Esophagus muscularis mucosa (tissue), 4 donors: ENCODE data around the gene FMO2. TPM values are rescaled to one million over a fixed set of nuclear protein-coding genes. Genes with fewer than 3 reads are reported as not detected.

ENCODE experiments used
- DNase-seq: peaks from one replicate; pipeline ENCODE4 v3.0.0-alpha.2; 2017; ENCODE audit errors: extremely low spot score
- H3K27ac ChIP-seq, 4 donors: fragments of 200-600 bp; sonication (generic); replicated peaks in 1 of 4; 1 replicate in 3 of 4; 2 replicates in 1 of 4; pipeline ENCODE4 v1.5.1; 2016 to 2019; ENCODE audit warnings: mild to moderate bottlenecking in 1 of 4
- H3K27me3 ChIP-seq, 4 donors: fragments of 200-600 bp; sonication (generic); one replicate each; pipeline versions ENCODE4 v1.5.1 to v1.6.0; 2016 to 2019
- H3K36me3 ChIP-seq, 4 donors: fragments of 200-600 bp; sonication (generic); one replicate each; pipeline ENCODE4 v1.5.1; 2016 to 2019
- H3K4me1 ChIP-seq, 4 donors: fragments of 200-600 bp; sonication (generic); one replicate each; pipeline ENCODE4 v1.5.1; 2016 to 2019
- H3K4me3 ChIP-seq, 4 donors: fragments of 200-600 bp; sonication (generic); 1 replicate in 2 of 4; 2 replicates in 2 of 4; pipeline ENCODE4 v1.5.1; 2016 to 2019; ENCODE audit warnings: mild to moderate bottlenecking in 4 of 4, moderate library complexity in 1 of 4
- H3K9me3 ChIP-seq, 4 donors: fragments of 200-600 bp; sonication (generic); 1 replicate in 3 of 4; 2 replicates in 1 of 4; pipeline ENCODE4 v1.5.1; 2016 to 2019
- EP300 ChIP-seq: sonication (generic); formaldehyde crosslinking; IDR thresholded peaks from one replicate; pipeline ENCODE4 v1.6.1; 2017; ENCODE audit warnings: antibody characterized with exemption
- POLR2A ChIP-seq: fragments of 450-650 bp; IDR thresholded peaks from one replicate; pipeline ENCODE4 v1.6.1; 2017; ENCODE audit warnings: antibody characterized with exemption, moderate library complexity, mild to moderate bottlenecking, low read depth
- POLR2AphosphoS5 ChIP-seq, 2 donors: sonication (generic); formaldehyde crosslinking; IDR thresholded peaks; one replicate each; pipeline ENCODE4 v1.6.1; 2017; ENCODE audit warnings: antibody characterized with exemption in 2 of 2
- WGBS: methylation state at CpG from one replicate; pipeline ENCODE4 v1.1.5; 2018; 5-methylcytosine and 5-hydroxymethylcytosine counted together
- intact Hi-C: fragments of 100-400 bp; cut with DNase I; formaldehyde crosslinking; loops from one replicate; pipeline ENCODE4 v1.15.1; 2023
- total RNA-seq, 4 donors: library from RNA; depleted of rRNA; stranded (reverse); fragments of >200 nt; gene quantifications; one replicate each; pipeline versions ENCODE4 v1.1.0 to v1.2.1, GENCODE V29; 2016
- TF ChIP-seq, protein P1 (sequence below), 3 experiments: fragments of 200-600 bp in 2 of 3; fragments of 450-650 bp in 1 of 3; sonication (generic) in 2 of 3; IDR thresholded peaks; one replicate each; pipeline ENCODE4 v1.5.1; 2017 to 2019; ENCODE audit warnings: antibody characterized with exemption in 3 of 3, mild to moderate bottlenecking in 2 of 3, moderate library complexity in 1 of 3

The FMO2 gene
- total RNA-seq, 4 donors from 2014 or later = 41.1 to 69.4 (median 56.2) TPM

DNA sequence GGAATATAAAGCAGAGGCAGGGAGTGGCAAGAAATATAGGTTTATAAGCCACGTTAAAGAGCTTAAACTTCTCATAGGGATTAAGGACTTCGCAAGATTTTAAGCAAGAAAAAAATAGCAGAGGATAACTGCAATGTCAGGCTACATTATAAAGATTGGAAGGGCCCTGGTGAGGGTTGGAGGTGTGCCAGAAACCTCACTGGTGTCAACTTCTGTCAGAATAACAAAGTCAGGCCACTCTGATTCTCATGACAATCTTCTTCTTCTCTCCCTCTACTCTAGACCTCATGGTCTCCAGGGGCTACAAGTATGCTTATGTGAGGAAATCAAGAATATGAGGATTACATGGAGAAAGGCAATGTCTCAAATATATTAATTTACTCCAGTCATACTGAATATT, 32.6 kb upstream of the FMO2 start:
- H3K27ac ChIP-seq = no peak overlapping the region
- TF ChIP-seq POLR2AphosphoS5 (IDR thresholded peaks at IDR 0.05) (no peak), POLR2A (no peak), EP300 (no peak)
- TF ChIP-seq, protein P1, sequence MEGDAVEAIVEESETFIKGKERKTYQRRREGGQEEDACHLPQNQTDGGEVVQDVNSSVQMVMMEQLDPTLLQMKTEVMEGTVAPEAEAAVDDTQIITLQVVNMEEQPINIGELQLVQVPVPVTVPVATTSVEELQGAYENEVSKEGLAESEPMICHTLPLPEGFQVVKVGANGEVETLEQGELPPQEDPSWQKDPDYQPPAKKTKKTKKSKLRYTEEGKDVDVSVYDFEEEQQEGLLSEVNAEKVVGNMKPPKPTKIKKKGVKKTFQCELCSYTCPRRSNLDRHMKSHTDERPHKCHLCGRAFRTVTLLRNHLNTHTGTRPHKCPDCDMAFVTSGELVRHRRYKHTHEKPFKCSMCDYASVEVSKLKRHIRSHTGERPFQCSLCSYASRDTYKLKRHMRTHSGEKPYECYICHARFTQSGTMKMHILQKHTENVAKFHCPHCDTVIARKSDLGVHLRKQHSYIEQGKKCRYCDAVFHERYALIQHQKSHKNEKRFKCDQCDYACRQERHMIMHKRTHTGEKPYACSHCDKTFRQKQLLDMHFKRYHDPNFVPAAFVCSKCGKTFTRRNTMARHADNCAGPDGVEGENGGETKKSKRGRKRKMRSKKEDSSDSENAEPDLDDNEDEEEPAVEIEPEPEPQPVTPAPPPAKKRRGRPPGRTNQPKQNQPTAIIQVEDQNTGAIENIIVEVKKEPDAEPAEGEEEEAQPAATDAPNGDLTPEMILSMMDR (IDR thresholded peaks at IDR 0.05) = no peak
- no peaks in the 10 kb centered on the region for H3K9me3 ChIP-seq
- 63% methylated on average over 2 of the region's 2 CpGs for WGBS
- H3K36me3 ChIP-seq = no peaks in the 10 kb centered on the region
- H3K27me3 ChIP-seq = no peaks in the 10 kb centered on the region
- intact Hi-C loops = no loop called here
- no peak overlapping the region for H3K4me3 ChIP-seq
- no peak for DNase-seq
- peaks cover 0 to 5% (median 0%) of the 10 kb centered on the region in 4 donors for H3K4me1 ChIP-seq

DNA sequence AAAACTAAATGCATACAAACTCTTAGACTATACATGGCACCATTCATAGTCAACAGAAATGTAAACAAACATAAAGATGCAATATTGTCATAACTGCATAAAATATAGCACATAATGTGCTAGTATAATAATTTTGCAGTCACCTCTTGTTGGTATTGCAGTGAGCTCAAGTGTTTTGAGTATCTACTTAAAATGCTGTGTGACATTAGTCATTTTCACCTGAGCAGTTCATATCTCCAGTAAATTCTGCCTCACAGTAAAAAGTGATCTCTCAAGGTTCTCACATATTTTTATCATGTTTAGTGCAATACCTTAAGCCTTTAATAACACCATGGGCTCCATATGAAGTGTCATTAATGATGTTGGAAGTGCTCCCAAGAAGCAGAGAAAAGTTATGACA, 29.6 kb upstream of the FMO2 start:
- no peak for DNase-seq
- H3K9me3 ChIP-seq = no peaks in the 10 kb centered on the region
- H3K27ac ChIP-seq = no peak overlapping the region
- no peaks in the 10 kb centered on the region for H3K36me3 ChIP-seq
- TF ChIP-seq POLR2A (no peak), POLR2AphosphoS5 (IDR thresholded peaks at IDR 0.05) (no peak), EP300 (no peak)
- TF ChIP-seq, protein P1 (IDR thresholded peaks at IDR 0.05) = no peak
- no peak overlapping the region for H3K4me3 ChIP-seq
- H3K27me3 ChIP-seq = no peaks in the 10 kb centered on the region
- intact Hi-C loops = no loop called here
- H3K4me1 ChIP-seq = peaks cover 5 to 11% (median 11%) of the 10 kb centered on the region in 4 donors

DNA sequence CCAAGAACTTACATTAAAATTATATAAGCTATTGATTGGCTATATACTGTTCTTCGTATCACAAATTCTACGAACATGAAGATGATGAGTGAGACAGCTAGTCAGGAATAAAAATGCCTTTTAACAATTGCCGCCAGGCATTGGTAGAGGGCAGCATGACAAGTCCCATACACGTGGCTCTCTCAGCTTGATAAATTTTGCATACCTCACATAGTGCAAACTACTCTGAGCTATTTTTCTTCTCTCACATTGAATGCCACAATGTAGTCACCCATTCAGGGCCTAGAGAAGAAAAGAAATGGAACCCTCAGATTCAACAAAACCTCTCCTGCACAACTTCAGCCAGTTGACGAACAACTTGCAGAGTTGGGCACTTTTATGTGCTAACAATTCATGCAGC, 27.0 kb upstream of the FMO2 start:
- Histone ChIP-seq H3K27me3 (no peaks in the 10 kb centered on the region), H3K9me3 (no peaks in the 10 kb centered on the region), H3K36me3 (no peaks in the 10 kb centered on the region), H3K4me1 (peaks cover 0 to 21% (median 18%) of the 10 kb centered on the region in 4 donors), H3K4me3 (no peak overlapping the region), H3K27ac (no peak overlapping the region)
- TF ChIP-seq POLR2A (no peak), POLR2AphosphoS5 (IDR thresholded peaks at IDR 0.05) (no peak), EP300 (no peak)
- TF ChIP-seq, protein P1 (IDR thresholded peaks at IDR 0.05) = no peak
- 83% methylated on average over 5 of the region's 5 CpGs for WGBS
- no peak for DNase-seq
- intact Hi-C loops = no loop called here

DNA sequence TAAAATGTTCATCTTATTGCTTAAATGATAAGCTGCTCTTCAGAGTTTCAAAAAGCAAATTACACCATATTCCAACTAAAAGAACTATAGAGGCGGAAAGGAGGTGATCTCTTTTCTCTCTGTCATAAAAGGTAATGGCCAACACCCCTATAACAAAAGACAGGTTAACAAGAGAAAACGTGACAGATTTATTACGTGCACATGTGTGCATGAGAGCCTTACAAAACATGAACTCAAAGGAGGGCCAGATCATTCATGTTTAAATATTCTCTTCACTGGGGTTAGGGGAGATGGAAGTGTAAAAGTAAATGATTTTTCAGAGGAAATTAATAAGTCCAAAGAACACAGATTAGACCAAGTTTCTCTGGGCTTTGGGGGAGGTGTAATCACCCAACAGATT, 26.5 kb upstream of the FMO2 start:
- intact Hi-C loops = no loop called here
- TF ChIP-seq POLR2AphosphoS5 (IDR thresholded peaks at IDR 0.05) = no peak
- TF ChIP-seq, protein P1 (IDR thresholded peaks at IDR 0.05) = no peak
- no peak for TF ChIP-seq POLR2A
- no peak for TF ChIP-seq EP300
- H3K36me3 ChIP-seq = no peaks in the 10 kb centered on the region
- peaks cover 0 to 21% (median 18%) of the 10 kb centered on the region in 4 donors for H3K4me1 ChIP-seq
- no peak overlapping the region for H3K4me3 ChIP-seq
- H3K9me3 ChIP-seq = no peaks in the 10 kb centered on the region
- no peak for DNase-seq
- 82% methylated on average over 3 of the region's 3 CpGs for WGBS
- no peak overlapping the region for H3K27ac ChIP-seq
- no peaks in the 10 kb centered on the region for H3K27me3 ChIP-seq

DNA sequence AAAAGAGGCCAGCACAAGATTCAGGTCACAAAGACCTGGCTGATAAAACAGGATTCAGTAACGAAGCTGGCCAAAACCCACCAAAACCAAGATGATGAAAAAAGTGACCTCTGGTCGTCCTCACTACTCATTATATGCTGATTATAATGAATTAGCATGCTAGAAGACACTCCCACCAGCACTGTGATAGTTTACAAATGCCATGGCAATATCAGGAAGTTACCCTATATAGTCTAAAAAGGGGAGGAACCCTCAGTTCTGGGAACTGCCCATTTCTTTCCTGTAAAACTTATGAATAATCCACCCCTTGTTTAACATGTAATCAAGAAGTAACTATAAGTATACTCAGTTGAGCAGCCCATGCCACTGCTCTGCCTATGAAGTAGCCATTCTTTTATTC, 26.0 kb upstream of the FMO2 start:
- no peaks in the 10 kb centered on the region for H3K36me3 ChIP-seq
- H3K4me3 ChIP-seq = no peak overlapping the region
- 96% methylated on average over 2 of the region's 2 CpGs for WGBS
- H3K9me3 ChIP-seq = no peaks in the 10 kb centered on the region
- DNase-seq = no peak
- intact Hi-C loops = no loop called here
- no peak overlapping the region for H3K27ac ChIP-seq
- TF ChIP-seq POLR2A (no peak), EP300 (no peak)
- TF ChIP-seq, protein P1 (IDR thresholded peaks at IDR 0.05) = no peak
- peaks cover 0 to 21% (median 18%) of the 10 kb centered on the region in 4 donors for H3K4me1 ChIP-seq
- H3K27me3 ChIP-seq = no peaks in the 10 kb centered on the region
